SK-N-SH (cell line): Measurements from ENCODE around the gene AGPAT3. TPM values are rescaled to one million over a fixed set of nuclear protein-coding genes. Genes with fewer than 3 reads are reported as not detected.

Experiments
- CTCF ChIA-PET: fragments of 300-600, 350-600 bp; formaldehyde crosslinking; extraction: SDS; loops from one replicate; lab custom pipeline; 2021; lab: Yijun Ruan, JAX
- POLR2A ChIA-PET: fragments of 350-600 bp; sonication (Branson Sonifier 250); formaldehyde crosslinking; extraction: SDS; loops from one replicate; lab custom pipeline; 2020; ENCODE audit warnings: antibody characterized with exemption, inconsistent platforms; lab: Yijun Ruan, JAX
- DNase-seq: peaks from one replicate; pipeline ENCODE4 v3.0.0; 2012
- H2AFZ ChIP-seq: fragments of 200-600 bp; sonication (generic); 2 replicates; pipeline ENCODE4 v1.8.1; 2016; ENCODE audit warnings: antibody characterized with exemption, mild to moderate bottlenecking, low read depth
- H3F3A ChIP-seq: fragments of 200-600 bp; sonication (generic); replicated peaks from 2 replicates; pipeline ENCODE3; 2016; ENCODE audit warnings: antibody characterized with exemption, mild to moderate bottlenecking; ENCODE audit not compliant: insufficient read depth
- H3K27ac ChIP-seq, 2 experiments: fragments of 200-500 bp in 1 of 2; fragments of 200-600 bp in 1 of 2; sonication (Bioruptor generic) in 1 of 2; sonication (generic), shearing (Covaris generic) in 1 of 2; 2 replicates each; pipeline versions ENCODE4 v1.5.1 to v1.6.1; 2014 to 2016; ENCODE audit warnings: low read depth in 2 of 2, inconsistent platforms in 1 of 2, low read length in 1 of 2, mild to moderate bottlenecking in 1 of 2, mixed read lengths in 1 of 2
- H3K27me3 ChIP-seq: fragments of 200-600 bp; sonication (generic), shearing (Covaris generic); 2 replicates; pipeline ENCODE4 v1.6.1; 2016; ENCODE audit warnings: mixed run types; ENCODE audit not compliant: insufficient read depth
- H3K36me3 ChIP-seq, 2 experiments: fragments of 200-500 bp in 1 of 2; fragments of 200-600 bp in 1 of 2; sonication (Bioruptor generic) in 1 of 2; sonication (generic) in 1 of 2; replicated peaks in 1 of 2; 2 replicates each; pipeline versions ENCODE3 to v1.5.1; 2014 to 2016; ENCODE audit warnings: low read length in 1 of 2, mild to moderate bottlenecking in 1 of 2; ENCODE audit not compliant: insufficient read depth in 2 of 2, control insufficient read depth in 1 of 2
- H3K4me1 ChIP-seq, 2 experiments: fragments of 200-500 bp in 1 of 2; fragments of 200-600 bp in 1 of 2; sonication (Bioruptor generic) in 1 of 2; sonication (generic), shearing (Covaris generic) in 1 of 2; 2 replicates each; pipeline versions ENCODE4 v1.5.1 to v1.6.1; 2014 to 2016; ENCODE audit warnings: low read depth in 1 of 2, low read length in 1 of 2, mixed run types in 1 of 2; ENCODE audit not compliant: insufficient read depth in 2 of 2, control insufficient read depth in 1 of 2
- H3K4me2 ChIP-seq: fragments of 200-600 bp; sonication (generic), shearing (Covaris generic); 2 replicates; pipeline ENCODE4 v1.6.1; 2017; ENCODE audit warnings: mixed run types
- H3K4me3 ChIP-seq, 2 experiments: fragments of 200-500 bp in 1 of 2; fragments of 200-600 bp in 1 of 2; sonication (Bioruptor generic) in 1 of 2; sonication (generic), shearing (Covaris generic) in 1 of 2; 2 replicates each; pipeline versions ENCODE4 v1.5.1 to v1.8.1; 2014 to 2016; ENCODE audit warnings: low read depth in 2 of 2, inconsistent platforms in 1 of 2, low read length in 1 of 2, mild to moderate bottlenecking in 1 of 2, mixed read lengths in 1 of 2, moderate library complexity in 1 of 2
- H3K79me2 ChIP-seq: fragments of 200-600 bp; sonication (generic); 2 replicates; pipeline ENCODE4 v1.8.1; 2017; ENCODE audit warnings: mild to moderate bottlenecking; ENCODE audit not compliant: insufficient read depth
- H3K9ac ChIP-seq: fragments of 200-600 bp; sonication (generic); 2 replicates; pipeline ENCODE4 v1.6.1; 2017; ENCODE audit warnings: mixed run types
- H3K9me2 ChIP-seq: fragments of 200-600 bp; sonication (generic); 2 replicates; pipeline ENCODE4 v1.6.1; 2017; ENCODE audit warnings: mixed run types
- H3K9me3 ChIP-seq: fragments of 200-600 bp; sonication (generic); 2 replicates; pipeline ENCODE4 v1.6.1; 2017; ENCODE audit warnings: mixed run types, mild to moderate bottlenecking, moderate library complexity
- H4K20me1 ChIP-seq: fragments of 200-600 bp; sonication (generic); 2 replicates; pipeline ENCODE4 v1.6.1; 2017; ENCODE audit warnings: mild to moderate bottlenecking, mixed run types; ENCODE audit not compliant: insufficient read depth
- CHD2 ChIP-seq: fragments of 150-350 bp; IDR thresholded peaks from 2 replicates; pipeline ENCODE4 v1.6.1; 2018; ENCODE audit warnings: low read length; ENCODE audit not compliant: partially characterized antibody
- ELF1 ChIP-seq: IDR thresholded peaks from 2 replicates; pipeline ENCODE4 v1.4.0; 2012
- FOSL2 ChIP-seq: IDR thresholded peaks from 2 replicates; pipeline ENCODE4 v1.4.0; 2012; ENCODE audit warnings: low read depth, mild to moderate bottlenecking, moderate library complexity, borderline replicate concordance
- GABPA ChIP-seq: IDR thresholded peaks from 2 replicates; pipeline ENCODE4 v1.4.0; 2012; ENCODE audit warnings: low read depth, mild to moderate bottlenecking
- GATA2 ChIP-seq: sonication (generic); formaldehyde crosslinking; IDR thresholded peaks from 2 replicates; pipeline ENCODE4 v1.5.0; 2020; ENCODE audit warnings: mild to moderate bottlenecking, missing genetic modification reagents
- IRF3 ChIP-seq: fragments of 150-350 bp; IDR thresholded peaks from 2 replicates; pipeline ENCODE4 v1.6.1; 2016; ENCODE audit warnings: mild to moderate bottlenecking, low read depth, low read length
- MXI1 ChIP-seq: IDR thresholded peaks from 2 replicates; pipeline ENCODE4 v1.6.1; 2012; ENCODE audit warnings: mild to moderate bottlenecking, low read depth, low read length, improper control_type of control experiment
- NRF1 ChIP-seq: IDR thresholded peaks from 2 replicates; pipeline ENCODE4 v1.6.1; 2012; ENCODE audit warnings: low read depth, mild to moderate bottlenecking, low read length
- POLR2AphosphoS5 ChIP-seq: IDR thresholded peaks from 2 replicates; pipeline ENCODE4 v1.6.1; 2012; ENCODE audit warnings: low read depth, low read length
- RAD21 ChIP-seq: IDR thresholded peaks from 2 replicates; pipeline ENCODE4 v1.6.1; 2012; ENCODE audit warnings: mild to moderate bottlenecking, low read length
- SIN3A ChIP-seq: IDR thresholded peaks from 2 replicates; pipeline ENCODE4 v1.6.1; 2012; ENCODE audit warnings: low read depth, mild to moderate bottlenecking, low read length, moderate library complexity, borderline replicate concordance
- TAF1 ChIP-seq: IDR thresholded peaks from 2 replicates; pipeline ENCODE4 v1.6.1; 2012; ENCODE audit warnings: low read depth, mild to moderate bottlenecking, low read length, moderate library complexity, borderline replicate concordance
- YY1 ChIP-seq: IDR thresholded peaks from 2 replicates; pipeline ENCODE4 v1.4.0; 2012; ENCODE audit warnings: low read depth, mild to moderate bottlenecking
- WGBS: methylation state at CpG from one replicate; pipeline ENCODE4 v1.1.6; 2017; ENCODE audit warnings: low lambda C conversion rate; 5-methylcytosine and 5-hydroxymethylcytosine counted together
- polyA plus RNA-seq, 3 experiments: library from polyadenylated mRNA; depleted of rRNA; stranded (reverse); fragments of >200 nt; gene quantifications; 2 replicates each; pipeline ENCODE4 v1.2.3, GENCODE V29; 2012
- TF ChIP-seq, protein P1 (sequence below): IDR thresholded peaks from 2 replicates; pipeline ENCODE4 v1.4.0; 2012; ENCODE audit warnings: low read depth
- TF ChIP-seq, protein P2 (sequence below): IDR thresholded peaks from 2 replicates; pipeline ENCODE4; 2012

Gene AGPAT3
- polyA plus RNA-seq, 1 of the 3 experiments (the other 2 are of a cell fraction) = 35.3 TPM

GRCh38 chr21:44010429-44010828 lies 145.4 kb downstream of the AGPAT3 start:
- Histone ChIP-seq H3K4me1 (peaks cover 20 to 22% of the 10 kb centered on the region in 2 experiments), H3F3A (peaks cover 33% of the 10 kb centered on the region), H3K4me3 (no peak overlapping the region), H3K9ac (no peak overlapping the region), H3K27me3 (no peaks in the 10 kb centered on the region), H3K9me3 (no peaks in the 10 kb centered on the region), H3K36me3 (no peaks in the 10 kb centered on the region), H2AFZ (no peak overlapping the region), H3K27ac (no peak overlapping the region), H4K20me1 (peaks cover 26% of the 10 kb centered on the region), H3K9me2 (no peaks in the 10 kb centered on the region), H3K4me2 (no peak overlapping the region), H3K79me2 (peaks cover 42% of the 10 kb centered on the region)
- ChIA-PET POLR2A (interaction anchor here (1.0 to 2.2 kb wide), 2 partner anchors 10 to 27 kb away, joined by 3 to 4 read pairs; no protein-coding TSS in a partner anchor), CTCF (interaction anchor here (1.0 to 1.3 kb wide), 4 partner anchors 16 to 200 kb away, joined by 3 read pairs; no protein-coding TSS in a partner anchor)
- no peak for DNase-seq
- TF ChIP-seq RAD21 = no peak
- 98% methylated on average over 9 of the region's 9 CpGs for WGBS

DNA sequence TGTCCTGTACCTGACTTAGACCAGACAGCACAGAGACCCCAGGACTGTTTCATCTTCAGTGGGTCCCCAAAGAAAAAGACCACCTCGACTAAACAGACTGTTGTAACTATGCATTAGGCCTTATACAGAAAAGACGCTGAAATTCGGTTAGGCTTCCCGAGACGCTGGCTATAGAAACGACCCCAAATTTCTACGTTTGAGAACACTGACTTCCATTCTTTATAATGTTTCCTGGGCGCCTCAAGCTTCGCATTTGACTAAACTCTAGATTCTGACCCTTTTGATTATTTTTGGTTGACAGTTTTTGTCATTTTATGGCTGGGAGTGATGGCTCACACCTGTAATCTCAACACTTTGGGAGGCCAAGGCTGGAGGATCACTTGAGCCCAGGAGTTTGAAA lies 146.1 kb downstream of the AGPAT3 start:
- ChIA-PET POLR2A (interaction anchor here (1.0 to 2.2 kb wide), 2 partner anchors 10 to 28 kb away, joined by 3 to 4 read pairs; no protein-coding TSS in a partner anchor), CTCF (interaction anchor here (0.6 to 1.3 kb wide), 7 partner anchors 8 to 201 kb away, joined by 3 to 4 read pairs (median 3); no protein-coding TSS in a partner anchor)
- Histone ChIP-seq H3K9ac (peak overlapping the region; percentile 97; the same call in 1 of the 2 replicates), H3K9me2 (no peaks in the 10 kb centered on the region), H3K4me1 (peaks cover 18 to 20% of the 10 kb centered on the region in 2 experiments), H3K27me3 (no peaks in the 10 kb centered on the region), H3K36me3 (no peaks in the 10 kb centered on the region), H3K27ac (peak overlapping the region; percentile 82 to 88; a peak in 3 of 4 replicates), H3F3A (peaks cover 26% of the 10 kb centered on the region), H3K4me2 (peak overlapping the region; percentile 65), H3K9me3 (no peaks in the 10 kb centered on the region), H4K20me1 (peaks cover 33% of the 10 kb centered on the region), H3K79me2 (peaks cover 49% of the 10 kb centered on the region), H2AFZ (no peak overlapping the region), H3K4me3 (peak overlapping the region; percentile 73 to 92)
- TF ChIP-seq GATA2 (CRISPR knock-in tag) = no peak
- 82% methylated on average over 9 of the region's 9 CpGs for WGBS
- no peak for DNase-seq

GRCh38 chr21:44011579-44012473 lies 146.8 kb downstream of the AGPAT3 start, which contains the start of gene TRAPPC10:
TSS of gene TRAPPC10 (plus strand) at chr21:44012309. CDS start at chr21:44012494, 185 bp downstream.
- 0 out of 2 replicates have a peak within 1 kb of the TSS, but pooled peaks have one; percentile 30 for H2AFZ ChIP-seq
- no peaks in the 10 kb centered on the region for H3K36me3 ChIP-seq
- DNase-seq = peak; percentile 96
- H3K79me2 ChIP-seq = peaks cover 56% of the 10 kb centered on the region
- H3K9me3 ChIP-seq = no peaks in the 10 kb centered on the region
- ChIA-PET POLR2A (interaction anchor here (0.8 to 2.2 kb wide), 5 partner anchors 9 to 222 kb away, joined by 3 to 4 read pairs (median 3); partner anchors contain the start of gene RRP1), CTCF (interaction anchor here (0.6 to 1.3 kb wide), 3 partner anchors 9 to 37 kb away, joined by 3 to 4 read pairs (median 3); no protein-coding TSS in a partner anchor)
- peak within 1 kb of the TSS; percentile 73 to 92 for H3K4me3 ChIP-seq
- peaks cover 37% of the 10 kb centered on the region for H4K20me1 ChIP-seq
- peak within 1 kb of the TSS; percentile 82 to 88 for H3K27ac ChIP-seq
- peaks cover 19% of the 10 kb centered on the region for H3F3A ChIP-seq
- peak within 1 kb of the TSS; percentile 97 for H3K9ac ChIP-seq
- 0% methylated on average over 20 of the region's 107 CpGs for WGBS
- no peaks in the 10 kb centered on the region for H3K27me3 ChIP-seq
- H3K9me2 ChIP-seq = no peaks in the 10 kb centered on the region
- H3K4me2 ChIP-seq = peak within 1 kb of the TSS; percentile 86
- H3K4me1 ChIP-seq = peaks cover 15 to 20% of the 10 kb centered on the region in 2 experiments; a peak in 3 of 4 replicates
- TF ChIP-seq TAF1 = peak; percentile 75
- peak; percentile 65; the same call in 1 of the 2 replicates for TF ChIP-seq MXI1
- no peak for TF ChIP-seq IRF3
- no peak for TF ChIP-seq RAD21
- TF ChIP-seq CHD2 = peak; percentile 50
- TF ChIP-seq GATA2 (CRISPR knock-in tag) = no peak
- TF ChIP-seq ELF1 = peak; percentile 85
- TF ChIP-seq, protein P1, sequence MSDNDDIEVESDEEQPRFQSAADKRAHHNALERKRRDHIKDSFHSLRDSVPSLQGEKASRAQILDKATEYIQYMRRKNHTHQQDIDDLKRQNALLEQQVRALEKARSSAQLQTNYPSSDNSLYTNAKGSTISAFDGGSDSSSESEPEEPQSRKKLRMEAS = peak; percentile 86
- TF ChIP-seq, protein P2, sequence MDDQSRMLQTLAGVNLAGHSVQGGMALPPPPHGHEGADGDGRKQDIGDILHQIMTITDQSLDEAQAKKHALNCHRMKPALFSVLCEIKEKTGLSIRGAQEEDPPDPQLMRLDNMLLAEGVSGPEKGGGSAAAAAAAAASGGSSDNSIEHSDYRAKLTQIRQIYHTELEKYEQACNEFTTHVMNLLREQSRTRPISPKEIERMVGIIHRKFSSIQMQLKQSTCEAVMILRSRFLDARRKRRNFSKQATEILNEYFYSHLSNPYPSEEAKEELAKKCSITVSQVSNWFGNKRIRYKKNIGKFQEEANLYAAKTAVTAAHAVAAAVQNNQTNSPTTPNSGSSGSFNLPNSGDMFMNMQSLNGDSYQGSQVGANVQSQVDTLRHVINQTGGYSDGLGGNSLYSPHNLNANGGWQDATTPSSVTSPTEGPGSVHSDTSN = peak; percentile 43; the same call in 1 of the 2 replicates
- TF ChIP-seq FOSL2 = no peak
- peak; percentile 42; the same call in 1 of the 2 replicates for TF ChIP-seq SIN3A
- TF ChIP-seq GABPA = peak; percentile 88
- TF ChIP-seq NRF1 = peak; percentile 34; the same call in 1 of the 2 replicates
- peak; percentile 32; the same call in 1 of the 2 replicates for TF ChIP-seq YY1
- TF ChIP-seq POLR2AphosphoS5 = peak; percentile 84
